BJ (cell line): Measurements from ENCODE around the gene ALK. TPM values are rescaled to one million over a fixed set of nuclear protein-coding genes. Genes with fewer than 3 reads are reported as not detected.

Experiments
- CTCF ChIA-PET: fragments of 350-600 bp; formaldehyde crosslinking; extraction: SDS; loops from one replicate; lab custom pipeline; 2021; ENCODE audit warnings: antibody characterized with exemption, inconsistent platforms; lab: Yijun Ruan, JAX
- POLR2A ChIA-PET: fragments of 300-600 bp; sonication (Branson Sonifier 250); formaldehyde crosslinking; extraction: SDS; loops from one replicate; lab custom pipeline; 2021; ENCODE audit warnings: antibody characterized with exemption; lab: Charles Lee
- DNase-seq: peaks from one replicate; pipeline ENCODE4 v3.0.0-alpha.2; 2011; ENCODE audit warnings: low read depth
- H3K27me3 ChIP-seq: 2 replicates; pipeline ENCODE4 v1.6.0; 2011; ENCODE audit warnings: low read length; ENCODE audit not compliant: control insufficient read depth, insufficient read depth
- H3K36me3 ChIP-seq: 2 replicates; pipeline ENCODE4 v1.5.1; 2011; ENCODE audit warnings: low read length; ENCODE audit not compliant: control insufficient read depth, insufficient read depth
- H3K4me3 ChIP-seq: 2 replicates; pipeline ENCODE4 v1.5.1; 2011; ENCODE audit warnings: low read depth, mild to moderate bottlenecking, control low read depth, low read length
- CTCF ChIP-seq: IDR thresholded peaks from 2 replicates; pipeline ENCODE4 v1.5.1; 2011; ENCODE audit warnings: low read depth, mild to moderate bottlenecking, control low read depth, inconsistent platforms, low read length, moderate library complexity; ENCODE audit not compliant: insufficient read depth
- polyA plus RNA-seq: library from polyadenylated mRNA; depleted of rRNA; stranded (reverse); fragments of >200 nt; gene quantifications from 2 replicates; pipeline ENCODE4 v1.2.3, GENCODE V29; 2011

ALK gene
- polyA plus RNA-seq, 1 experiment, result not detected

GRCh38 chr2:29360016-29360784 is 561.2 kb downstream of the ALK start:
- no peaks in the 10 kb centered on the region for H3K36me3 ChIP-seq
- no peaks in the 10 kb centered on the region; the same call in 1 of the 2 replicates for H3K27me3 ChIP-seq
- no peak for TF ChIP-seq CTCF
- no peak for DNase-seq
- ChIA-PET CTCF (no interaction called here), POLR2A (no interaction called here)
- no peak overlapping the region for H3K4me3 ChIP-seq

- no peak overlapping the region for H3K4me3 ChIP-seq
- no peaks in the 10 kb centered on the region; the same call in 1 of the 2 replicates for H3K27me3 ChIP-seq
- CTCF ChIA-PET, result interaction anchor here (1.5 kb wide), 1 partner anchor 45 kb away, joined by 3 read pairs; no protein-coding TSS in a partner anchor
- POLR2A ChIA-PET, result no interaction called here
- H3K36me3 ChIP-seq, result no peaks in the 10 kb centered on the region
- no peak for DNase-seq
- TF ChIP-seq CTCF, result no peak
These were observed 567.9 kb downstream of the ALK start for GRCh38 chr2:29353403-29353991.

GRCh38 chr2:29351916-29352591 is 569.3 kb downstream of the ALK start:
- ChIA-PET CTCF (no interaction called here), POLR2A (no interaction called here)
- TF ChIP-seq CTCF, result no peak
- H3K4me3 ChIP-seq, result no peak overlapping the region
- no peaks in the 10 kb centered on the region for H3K36me3 ChIP-seq
- no peaks in the 10 kb centered on the region; the same call in 1 of the 2 replicates for H3K27me3 ChIP-seq
- no peak for DNase-seq

- TF ChIP-seq CTCF, result no peak
- POLR2A ChIA-PET, result no interaction called here
- CTCF ChIA-PET, result no interaction called here
- DNase-seq, result no peak
- Histone ChIP-seq H3K27me3 (no peaks in the 10 kb centered on the region; the same call in 1 of the 2 replicates), H3K4me3 (no peak overlapping the region), H3K36me3 (no peaks in the 10 kb centered on the region)
These were observed 570.1 kb downstream of the ALK start for GRCh38 chr2:29351248-29351647.
